Measurements from ENCODE around the gene CAMK2B.

CAMK2B gene

DNA sequence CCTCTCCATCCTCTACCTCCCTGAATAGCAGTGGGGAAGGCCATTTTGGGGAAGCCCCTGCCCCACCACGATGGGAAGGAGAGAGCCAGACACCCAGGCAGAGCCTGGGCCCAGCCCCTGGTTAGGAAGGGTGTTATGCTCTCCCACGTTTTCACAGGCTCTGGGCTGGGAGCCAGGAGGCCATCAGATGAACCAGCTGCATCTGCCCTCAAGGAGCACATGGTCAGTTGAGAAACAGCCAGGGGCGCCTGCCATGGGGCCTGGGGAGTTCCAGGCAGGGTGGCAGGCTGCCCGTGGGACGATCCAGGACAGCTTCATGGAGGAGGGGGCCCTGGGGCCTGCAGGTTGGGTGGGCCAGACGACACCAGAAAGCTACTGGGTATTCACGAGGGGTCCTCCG lies 47.5 kb downstream of the CAMK2B start:
- TF ChIP-seq, protein P1, sequence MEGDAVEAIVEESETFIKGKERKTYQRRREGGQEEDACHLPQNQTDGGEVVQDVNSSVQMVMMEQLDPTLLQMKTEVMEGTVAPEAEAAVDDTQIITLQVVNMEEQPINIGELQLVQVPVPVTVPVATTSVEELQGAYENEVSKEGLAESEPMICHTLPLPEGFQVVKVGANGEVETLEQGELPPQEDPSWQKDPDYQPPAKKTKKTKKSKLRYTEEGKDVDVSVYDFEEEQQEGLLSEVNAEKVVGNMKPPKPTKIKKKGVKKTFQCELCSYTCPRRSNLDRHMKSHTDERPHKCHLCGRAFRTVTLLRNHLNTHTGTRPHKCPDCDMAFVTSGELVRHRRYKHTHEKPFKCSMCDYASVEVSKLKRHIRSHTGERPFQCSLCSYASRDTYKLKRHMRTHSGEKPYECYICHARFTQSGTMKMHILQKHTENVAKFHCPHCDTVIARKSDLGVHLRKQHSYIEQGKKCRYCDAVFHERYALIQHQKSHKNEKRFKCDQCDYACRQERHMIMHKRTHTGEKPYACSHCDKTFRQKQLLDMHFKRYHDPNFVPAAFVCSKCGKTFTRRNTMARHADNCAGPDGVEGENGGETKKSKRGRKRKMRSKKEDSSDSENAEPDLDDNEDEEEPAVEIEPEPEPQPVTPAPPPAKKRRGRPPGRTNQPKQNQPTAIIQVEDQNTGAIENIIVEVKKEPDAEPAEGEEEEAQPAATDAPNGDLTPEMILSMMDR (IDR thresholded peaks at IDR 0.05; ENCODE audit: low read length) = no peak
- TF ChIP-seq EZH2 (IDR thresholded peaks at IDR 0.05; ENCODE audit: borderline replicate concordance, low read length) = no peak
- Histone ChIP-seq H3K9me2 (ENCODE audit: low read depth, low read length) (no peaks in the 10 kb centered on the region), H3K27me3 (ENCODE audit: insufficient read depth, low read length) (peaks cover 13% of the 10 kb centered on the region; the same call in 1 of the 2 replicates), H3F3A (ENCODE audit: insufficient read depth, low read length) (no peaks in the 10 kb centered on the region), H2AFZ (ENCODE audit: low read length) (no peak overlapping the region), H3K9me3 (ENCODE audit: low read length) (no peaks in the 10 kb centered on the region), H3K4me3 (ENCODE audit: low read depth, low read length, poor library complexity, severe bottlenecking) (no peak overlapping the region), H3K4me2 (ENCODE audit: low read length) (no peak overlapping the region), H3K9ac (ENCODE audit: low read length) (no peak overlapping the region), H3K36me3 (ENCODE audit: insufficient read depth, low read length) (no peaks in the 10 kb centered on the region), H4K20me1 (ENCODE audit: insufficient read depth, low read length) (no peaks in the 10 kb centered on the region), H3K4me1 (ENCODE audit: insufficient read depth, low read length, severe bottlenecking) (no peaks in the 10 kb centered on the region), H3K79me2 (ENCODE audit: insufficient read depth, low read length) (no peaks in the 10 kb centered on the region), H3K27ac (ENCODE audit: low read depth, low read length, poor library complexity, severe bottlenecking) (no peak overlapping the region)

DNA sequence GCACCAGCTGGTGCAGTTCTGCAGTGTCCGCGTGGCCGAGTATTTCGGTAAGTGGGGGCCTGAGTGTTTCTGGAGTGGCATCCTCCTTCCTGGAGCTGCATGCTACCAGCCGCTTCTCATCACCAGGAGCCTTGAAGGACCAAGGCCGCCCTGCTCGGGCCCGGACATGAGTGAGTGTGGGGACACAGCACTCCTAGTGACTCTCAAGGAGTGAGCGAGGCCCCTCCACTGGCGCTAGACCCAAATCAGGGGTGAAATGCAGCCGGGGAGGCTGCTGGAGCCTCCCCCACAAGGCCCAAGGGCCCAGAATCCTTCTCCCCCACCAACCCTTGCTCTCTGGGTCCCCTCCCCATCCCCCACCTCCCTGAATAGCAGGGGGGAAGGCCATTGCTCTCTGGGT lies 48.0 kb downstream of the CAMK2B start:
- peaks cover 13% of the 10 kb centered on the region; the same call in 1 of the 2 replicates for H3K27me3 ChIP-seq (ENCODE audit: insufficient read depth, low read length)
- H3K9ac ChIP-seq (ENCODE audit: low read length) = no peak overlapping the region
- H2AFZ ChIP-seq (ENCODE audit: low read length) = no peak overlapping the region
- no peaks in the 10 kb centered on the region for H3K9me2 ChIP-seq (ENCODE audit: low read depth, low read length)
- H3K36me3 ChIP-seq (ENCODE audit: insufficient read depth, low read length) = no peaks in the 10 kb centered on the region
- H3F3A ChIP-seq (ENCODE audit: insufficient read depth, low read length) = no peaks in the 10 kb centered on the region
- no peak overlapping the region for H3K4me3 ChIP-seq (ENCODE audit: low read depth, low read length, poor library complexity, severe bottlenecking)
- TF ChIP-seq EZH2 (IDR thresholded peaks at IDR 0.05; ENCODE audit: borderline replicate concordance, low read length) = no peak
- TF ChIP-seq, protein P1 (IDR thresholded peaks at IDR 0.05; ENCODE audit: low read length) = no peak
- H4K20me1 ChIP-seq (ENCODE audit: insufficient read depth, low read length) = no peaks in the 10 kb centered on the region
- H3K79me2 ChIP-seq (ENCODE audit: insufficient read depth, low read length) = no peaks in the 10 kb centered on the region
- no peaks in the 10 kb centered on the region for H3K9me3 ChIP-seq (ENCODE audit: low read length)
- no peak overlapping the region for H3K27ac ChIP-seq (ENCODE audit: low read depth, low read length, poor library complexity, severe bottlenecking)
- no peak overlapping the region for H3K4me2 ChIP-seq (ENCODE audit: low read length)
- H3K4me1 ChIP-seq (ENCODE audit: insufficient read depth, low read length, severe bottlenecking) = no peaks in the 10 kb centered on the region

DNA sequence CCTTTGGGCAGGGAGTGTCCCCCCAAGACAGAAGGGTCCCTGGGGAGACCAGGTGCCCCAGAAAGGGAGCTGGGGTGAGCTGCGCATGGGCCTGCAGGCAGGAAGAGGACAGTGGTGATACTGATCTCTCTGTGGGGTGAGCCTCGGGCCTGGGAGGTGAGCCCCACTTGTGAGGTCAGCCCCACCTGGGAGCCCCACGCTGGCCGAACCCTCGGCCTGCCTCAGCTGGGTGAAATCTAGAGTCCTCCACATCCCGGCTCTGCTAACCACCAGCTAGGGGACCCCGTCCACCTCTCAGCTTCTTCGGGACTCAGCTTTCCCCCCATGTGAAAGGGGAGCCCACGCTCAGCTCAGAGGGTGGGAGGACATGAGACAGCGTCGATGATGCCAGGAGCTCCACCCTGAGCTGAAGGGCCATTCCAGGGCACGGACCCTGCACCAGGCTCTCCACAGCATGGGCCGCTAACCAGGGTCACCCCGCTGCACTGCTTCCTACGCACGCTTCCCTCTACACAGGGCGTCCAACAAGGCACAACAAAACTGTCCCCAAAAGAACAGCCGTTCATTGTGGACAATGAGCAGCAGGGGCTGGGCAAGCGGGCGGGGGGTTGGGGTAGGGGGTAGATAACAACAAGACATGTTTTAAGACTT lies 48.7 kb downstream of the CAMK2B start:
- no peaks in the 10 kb centered on the region for H4K20me1 ChIP-seq (ENCODE audit: insufficient read depth, low read length)
- H3K36me3 ChIP-seq (ENCODE audit: insufficient read depth, low read length) = no peaks in the 10 kb centered on the region
- no peaks in the 10 kb centered on the region for H3K9me3 ChIP-seq (ENCODE audit: low read length)
- H2AFZ ChIP-seq (ENCODE audit: low read length) = no peak overlapping the region
- H3K27ac ChIP-seq (ENCODE audit: low read depth, low read length, poor library complexity, severe bottlenecking) = no peak overlapping the region
- no peaks in the 10 kb centered on the region for H3K4me1 ChIP-seq (ENCODE audit: insufficient read depth, low read length, severe bottlenecking)
- H3K4me2 ChIP-seq (ENCODE audit: low read length) = no peak overlapping the region
- H3K79me2 ChIP-seq (ENCODE audit: insufficient read depth, low read length) = no peaks in the 10 kb centered on the region
- no peaks in the 10 kb centered on the region for H3K9me2 ChIP-seq (ENCODE audit: low read depth, low read length)
- H3F3A ChIP-seq (ENCODE audit: insufficient read depth, low read length) = no peaks in the 10 kb centered on the region
- no peak overlapping the region for H3K4me3 ChIP-seq (ENCODE audit: low read depth, low read length, poor library complexity, severe bottlenecking)
- peaks cover 14% of the 10 kb centered on the region; the same call in 1 of the 2 replicates for H3K27me3 ChIP-seq (ENCODE audit: insufficient read depth, low read length)
- no peak for TF ChIP-seq EZH2 (IDR thresholded peaks at IDR 0.05; ENCODE audit: borderline replicate concordance, low read length)
- TF ChIP-seq, protein P1 (IDR thresholded peaks at IDR 0.05; ENCODE audit: low read length) = no peak
- no peak overlapping the region for H3K9ac ChIP-seq (ENCODE audit: low read length)
